ACC112 (cell line): Measurements from ENCODE around the gene OGDH.
"Not testable (repeated sequence)": the region's sequence is repeated elsewhere in the genome, so short reads cannot be mapped to it uniquely, and the experiment has no call there.

Experiments
- H2AFZ ChIP-seq: fragments of 200-600 bp; sonication (generic); one replicate; pipeline ENCODE4 v1.6.0; 2017; ENCODE audit warnings: antibody characterized with exemption, low read length; ENCODE audit not compliant: unreplicated experiment
- H3K27ac ChIP-seq: fragments of 200-600 bp; sonication (generic); 2 replicates; pipeline ENCODE4 v1.5.1; 2014; ENCODE audit warnings: low read depth, mild to moderate bottlenecking, antibody characterized with exemption, low read length, moderate library complexity
- H3K27me3 ChIP-seq: fragments of 200-600 bp; sonication (generic); 2 replicates; pipeline ENCODE4 v1.6.1; 2014; ENCODE audit warnings: mild to moderate bottlenecking, antibody characterized with exemption, low read length, moderate library complexity, mixed read lengths; ENCODE audit not compliant: insufficient read depth
- H3K36me3 ChIP-seq: fragments of 200-600 bp; sonication (generic); 2 replicates; pipeline ENCODE4 v1.6.1; 2016; ENCODE audit warnings: mild to moderate bottlenecking, antibody characterized with exemption, low read length, moderate library complexity, mixed read lengths; ENCODE audit not compliant: insufficient read depth
- H3K4me1 ChIP-seq: fragments of 200-600 bp; sonication (generic); one replicate; pipeline ENCODE4 v1.6.1; 2016; ENCODE audit warnings: low read length, mixed read lengths; ENCODE audit not compliant: insufficient read depth, unreplicated experiment, control insufficient read depth
- H3K4me3 ChIP-seq: fragments of 200-600 bp; sonication (generic); 2 replicates; pipeline ENCODE4 v1.5.1; 2014; ENCODE audit warnings: mild to moderate bottlenecking, low read depth, low read length
- H3K79me2 ChIP-seq: fragments of 200-600 bp; sonication (generic); one replicate; pipeline ENCODE4 v1.6.0; 2016; ENCODE audit warnings: low read length; ENCODE audit not compliant: control insufficient read depth, unreplicated experiment, insufficient read depth

The OGDH gene

GRCh38 chr7:44580945-44581878 is 25.2 kb upstream of the OGDH start:
- Histone ChIP-seq H3K79me2 (peaks cover 16% of the 10 kb centered on the region), H3K27ac (peak overlapping the region; percentile 40; the same call in 1 of the 2 replicates), H3K4me3 (peak overlapping the region; percentile 100), H3K36me3 (peaks cover 5% of the 10 kb centered on the region), H3K27me3 (no peaks in the 10 kb centered on the region), H3K4me1 (peaks cover 11% of the 10 kb centered on the region), H2AFZ (peak overlapping the region; percentile 90)

GRCh38 chr7:44581879-44582603 is 24.4 kb upstream of the OGDH start, which contains the start of gene TMED4:
TMED4 (minus strand) TSS chr7:44582231; CDS start chr7:44582206, 25 bp downstream.
- Histone ChIP-seq H3K27me3 (no peaks in the 10 kb centered on the region), H3K4me3 (peak within 1 kb of the TSS; percentile 100), H3K27ac (peak within 1 kb of the TSS; percentile 79), H3K36me3 (peaks cover 5% of the 10 kb centered on the region), H3K79me2 (peaks cover 16% of the 10 kb centered on the region), H3K4me1 (peaks cover 11% of the 10 kb centered on the region), H2AFZ (peak within 1 kb of the TSS; percentile 90)

- H3K79me2 ChIP-seq: peaks cover 16% of the 10 kb centered on the region
- peaks cover 5% of the 10 kb centered on the region for H3K36me3 ChIP-seq
- H3K27ac ChIP-seq: peak overlapping the region; percentile 79; the same call in 1 of the 2 replicates
- H2AFZ ChIP-seq: peak overlapping the region; percentile 88
- H3K4me3 ChIP-seq: peak overlapping the region; percentile 100
- peaks cover 11% of the 10 kb centered on the region for H3K4me1 ChIP-seq
- no peaks in the 10 kb centered on the region for H3K27me3 ChIP-seq
Observed at GRCh38 chr7:44583146-44583865, 23.1 kb upstream of the OGDH start.

GRCh38 chr7:44587843-44588711 is 18.4 kb upstream of the OGDH start:
- H3K4me3 ChIP-seq: no peak overlapping the region
- no peaks in the 10 kb centered on the region for H3K36me3 ChIP-seq
- H3K27ac ChIP-seq: no peak overlapping the region
- H2AFZ ChIP-seq: no peak overlapping the region
- H3K4me1 ChIP-seq: peaks cover 2% of the 10 kb centered on the region
- no peaks in the 10 kb centered on the region for H3K27me3 ChIP-seq
- H3K79me2 ChIP-seq: no peaks in the 10 kb centered on the region

- Histone ChIP-seq H3K79me2 (no peaks in the 10 kb centered on the region), H3K4me3 (no peak overlapping the region), H3K4me1 (no peaks in the 10 kb centered on the region), H3K27ac (no peak overlapping the region), H2AFZ (no peak overlapping the region), H3K36me3 (no peaks in the 10 kb centered on the region), H3K27me3 (no peaks in the 10 kb centered on the region)
Observed at GRCh38 chr7:44590910-44591309, 15.5 kb upstream of the OGDH start.

- Histone ChIP-seq H3K27ac (no peak overlapping the region), H3K4me3 (no peak overlapping the region), H2AFZ (no peak overlapping the region), H3K27me3 (no peaks in the 10 kb centered on the region), H3K79me2 (no peaks in the 10 kb centered on the region), H3K36me3 (no peaks in the 10 kb centered on the region), H3K4me1 (peaks cover 6% of the 10 kb centered on the region)
Observed at GRCh38 chr7:44595934-44596635, 10.3 kb upstream of the OGDH start.

- not testable (repeated sequence) for H3K4me3 ChIP-seq, H3K27me3 ChIP-seq, H3K4me1 ChIP-seq, H2AFZ ChIP-seq, H3K36me3 ChIP-seq, H3K79me2 ChIP-seq, H3K27ac ChIP-seq
Observed at GRCh38 chr7:44597181-44597580, 9.2 kb upstream of the OGDH start.

- Histone ChIP-seq H3K4me1 (peaks cover 6% of the 10 kb centered on the region), H3K27me3 (no peaks in the 10 kb centered on the region), H3K27ac (no peak overlapping the region), H3K36me3 (no peaks in the 10 kb centered on the region), H3K4me3 (no peak overlapping the region), H3K79me2 (no peaks in the 10 kb centered on the region), H2AFZ (no peak overlapping the region)
Observed at GRCh38 chr7:44599222-44599621, 7.2 kb upstream of the OGDH start.

GRCh38 chr7:44602576-44602910 is 3.9 kb upstream of the OGDH start:
- Histone ChIP-seq H3K27ac (no peak overlapping the region), H2AFZ (no peak overlapping the region), H3K4me1 (no peaks in the 10 kb centered on the region), H3K27me3 (no peaks in the 10 kb centered on the region), H3K36me3 (no peaks in the 10 kb centered on the region), H3K79me2 (peaks cover 7% of the 10 kb centered on the region), H3K4me3 (no peak overlapping the region)
